ENCODE measurements around the gene MINDY1. TPM values are rescaled to one million over a fixed set of nuclear protein-coding genes. Genes with fewer than 3 reads are reported as not detected.

The MINDY1 gene
- total RNA-seq, 1 donor from 2014 or later: 19.2 TPM

GRCh38 chr1:150979092-150980056 lies 27.3 kb downstream of the MINDY1 start:
- Mint-ChIP-seq H3K4me3 (peak overlapping the region; percentile 66), H3K27ac (ENCODE audit: unreplicated experiment) (no peak overlapping the region), H3K4me1 (peaks cover 26% of the 10 kb centered on the region), H3K36me3 (ENCODE audit: low read depth) (no peaks in the 10 kb centered on the region), H3K27me3 (ENCODE audit: low read depth) (no peaks in the 10 kb centered on the region), H3K9me3 (no peaks in the 10 kb centered on the region)
- DNase-seq (ENCODE audit: low read depth, low spot score): peak; percentile 94
- TF ChIP-seq CTCF (conservative IDR thresholded peaks at IDR 0.05): peak; percentile 100

GRCh38 chr1:150976879-150977694 lies 29.6 kb downstream of the MINDY1 start:
- peaks cover 43% of the 10 kb centered on the region for H3K4me1 Mint-ChIP-seq
- H3K9me3 Mint-ChIP-seq: no peaks in the 10 kb centered on the region
- H3K27me3 Mint-ChIP-seq (ENCODE audit: low read depth): no peaks in the 10 kb centered on the region
- H3K4me3 Mint-ChIP-seq: peak overlapping the region; percentile 72
- H3K36me3 Mint-ChIP-seq (ENCODE audit: low read depth): no peaks in the 10 kb centered on the region
- TF ChIP-seq CTCF (conservative IDR thresholded peaks at IDR 0.05): no peak
- no peak for DNase-seq (ENCODE audit: low read depth, low spot score)
- H3K27ac Mint-ChIP-seq (ENCODE audit: unreplicated experiment): no peak overlapping the region

- Mint-ChIP-seq H3K4me3 (peak overlapping the region; percentile 72), H3K27ac (ENCODE audit: unreplicated experiment) (no peak overlapping the region)
Observed at GRCh38 chr1:150976401-150976821, 30.3 kb downstream of the MINDY1 start.

GRCh38 chr1:150974580-150975478 lies 31.9 kb downstream of the MINDY1 start, which contains the start of gene CERS2:
TSS of gene CERS2 (minus strand) at chr1:150974835. CDS start at chr1:150969090, 5,745 bp downstream.
- Mint-ChIP-seq H3K27ac (ENCODE audit: unreplicated experiment) (peak within 1 kb of the TSS; percentile 71), H3K36me3 (ENCODE audit: low read depth) (no peaks in the 10 kb centered on the region), H3K9me3 (no peaks in the 10 kb centered on the region), H3K27me3 (ENCODE audit: low read depth) (no peaks in the 10 kb centered on the region), H3K4me1 (peaks cover 64% of the 10 kb centered on the region), H3K4me3 (peak within 1 kb of the TSS; percentile 92)
- TF ChIP-seq CTCF (conservative IDR thresholded peaks at IDR 0.05): no peak
- DNase-seq (ENCODE audit: low read depth, low spot score): peak; percentile 68

More at GRCh38 chr1:150976401-150976821, 30.3 kb downstream of the MINDY1 start:
- TF ChIP-seq CTCF (conservative IDR thresholded peaks at IDR 0.05): no peak
- no peak for DNase-seq (ENCODE audit: low read depth, low spot score)
- Mint-ChIP-seq H3K27me3 (ENCODE audit: low read depth) (no peaks in the 10 kb centered on the region), H3K4me1 (peaks cover 50% of the 10 kb centered on the region), H3K36me3 (ENCODE audit: low read depth) (no peaks in the 10 kb centered on the region), H3K9me3 (no peaks in the 10 kb centered on the region)
